Lower lobe of right lung (tissue), 2 donors: ENCODE results near the gene RETREG3. TPM values are rescaled to one million over a fixed set of nuclear protein-coding genes. Genes with fewer than 3 reads are reported as not detected.

ENCODE experiments used
- ATAC-seq, 2 donors: fragments of 200-7000 bp; cut with Tn5 transposase; one replicate each; pipeline ENCODE4 v1.9.1; 2020 to 2022; ENCODE audit warnings: mild to moderate bottlenecking in 2 of 2, moderate library complexity in 2 of 2
- DNase-seq: peaks from one replicate; pipeline ENCODE4 v3.0.0-alpha.2; 2020
- H3K27ac ChIP-seq: fragments of 200-600 bp; one replicate; pipeline ENCODE4 v1.8.0; 2022
- H3K27me3 ChIP-seq: fragments of 200-600 bp; one replicate; pipeline ENCODE4 v1.8.0; 2022; ENCODE audit warnings: low read depth
- H3K36me3 ChIP-seq: fragments of 200-600 bp; one replicate; pipeline ENCODE4 v1.8.0; 2022; ENCODE audit warnings: mild to moderate bottlenecking
- H3K4me1 ChIP-seq: fragments of 200-600 bp; one replicate; pipeline ENCODE4 v1.8.0; 2022
- H3K4me3 ChIP-seq: fragments of 200-600 bp; one replicate; pipeline ENCODE4 v1.8.0; 2022; ENCODE audit warnings: mild to moderate bottlenecking
- H3K9me3 ChIP-seq: fragments of 200-600 bp; one replicate; pipeline ENCODE4 v1.8.0; 2022
- intact Hi-C: fragments of 100-400 bp; cut with DNase I; formaldehyde crosslinking; loops from one replicate; pipeline ENCODE4 v1.11.0; 2022
- total RNA-seq: library from RNA; stranded (reverse); fragmentation: NEBNext Ultra II Directional; extraction: Animal tissue kit (Norgen Biotek cat#: 25700); gene quantifications from one replicate; pipeline ENCODE4 v1.2.1, GENCODE V29; 2021
- TF ChIP-seq, protein P1 (sequence below): fragments of 200-600 bp; IDR thresholded peaks from one replicate; pipeline ENCODE4 v1.8.0; 2022; ENCODE audit warnings: antibody characterized with exemption, mild to moderate bottlenecking
- donor health status: DM: no; HTN: yes; CAD: no; lungs with severe emphysema.

Gene RETREG3
- total RNA-seq, 1 donor from 2014 or later, result 70.7 TPM

DNA sequence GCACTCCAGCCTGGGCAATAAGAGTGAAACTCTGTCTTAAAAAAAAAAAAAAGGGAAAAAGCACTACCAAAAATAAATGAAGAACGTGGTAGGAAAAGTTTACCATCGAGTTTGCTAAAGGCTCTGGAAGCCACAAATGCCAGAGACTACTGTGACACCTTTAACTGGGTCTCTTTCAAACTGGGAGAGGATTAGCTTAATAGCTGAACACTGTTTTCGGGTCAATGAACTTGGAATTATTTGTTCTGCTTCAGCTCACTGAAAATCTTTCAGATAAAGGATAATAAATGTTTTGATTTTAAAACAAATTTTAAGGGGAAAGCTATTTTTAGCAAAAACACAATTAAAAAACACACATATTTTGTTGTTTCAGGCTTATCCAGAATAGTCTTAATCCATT, 1.4 kb downstream of the RETREG3 start:
- H3K27me3 ChIP-seq, result no peaks in the 10 kb centered on the region
- H3K9me3 ChIP-seq, result no peaks in the 10 kb centered on the region
- H3K4me1 ChIP-seq, result peaks cover 53% of the 10 kb centered on the region
- H3K27ac ChIP-seq, result no peak overlapping the region
- ATAC-seq, result no peak
- intact Hi-C loops, result no loop called here
- H3K4me3 ChIP-seq, result peak overlapping the region; percentile 99
- DNase-seq, result no peak
- TF ChIP-seq, protein P1, sequence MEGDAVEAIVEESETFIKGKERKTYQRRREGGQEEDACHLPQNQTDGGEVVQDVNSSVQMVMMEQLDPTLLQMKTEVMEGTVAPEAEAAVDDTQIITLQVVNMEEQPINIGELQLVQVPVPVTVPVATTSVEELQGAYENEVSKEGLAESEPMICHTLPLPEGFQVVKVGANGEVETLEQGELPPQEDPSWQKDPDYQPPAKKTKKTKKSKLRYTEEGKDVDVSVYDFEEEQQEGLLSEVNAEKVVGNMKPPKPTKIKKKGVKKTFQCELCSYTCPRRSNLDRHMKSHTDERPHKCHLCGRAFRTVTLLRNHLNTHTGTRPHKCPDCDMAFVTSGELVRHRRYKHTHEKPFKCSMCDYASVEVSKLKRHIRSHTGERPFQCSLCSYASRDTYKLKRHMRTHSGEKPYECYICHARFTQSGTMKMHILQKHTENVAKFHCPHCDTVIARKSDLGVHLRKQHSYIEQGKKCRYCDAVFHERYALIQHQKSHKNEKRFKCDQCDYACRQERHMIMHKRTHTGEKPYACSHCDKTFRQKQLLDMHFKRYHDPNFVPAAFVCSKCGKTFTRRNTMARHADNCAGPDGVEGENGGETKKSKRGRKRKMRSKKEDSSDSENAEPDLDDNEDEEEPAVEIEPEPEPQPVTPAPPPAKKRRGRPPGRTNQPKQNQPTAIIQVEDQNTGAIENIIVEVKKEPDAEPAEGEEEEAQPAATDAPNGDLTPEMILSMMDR, result no peak
- peaks cover 19% of the 10 kb centered on the region for H3K36me3 ChIP-seq

DNA sequence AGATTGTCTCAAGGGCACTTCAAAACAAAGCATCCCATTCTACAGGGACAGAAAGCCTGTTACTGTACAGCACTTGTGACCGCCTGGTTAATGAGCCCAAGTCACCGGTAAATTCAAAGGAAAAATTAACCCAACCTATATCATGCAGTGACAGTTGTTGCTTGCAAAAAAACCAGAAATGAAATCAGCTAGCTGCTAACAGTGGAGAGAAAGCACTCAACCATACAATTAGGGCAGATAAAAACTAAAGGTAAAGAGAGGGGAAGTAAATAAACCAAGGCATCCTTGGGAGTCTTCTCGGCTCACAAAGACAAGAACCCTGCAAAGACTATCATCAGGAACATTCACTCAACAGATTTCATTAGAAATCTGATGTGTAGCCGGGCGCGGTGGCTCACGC, 5.9 kb downstream of the RETREG3 start:
- DNase-seq, result no peak
- Histone ChIP-seq H3K27ac (no peak overlapping the region), H3K4me3 (no peak overlapping the region), H3K4me1 (peaks cover 60% of the 10 kb centered on the region), H3K9me3 (no peaks in the 10 kb centered on the region), H3K36me3 (peaks cover 21% of the 10 kb centered on the region), H3K27me3 (no peaks in the 10 kb centered on the region)
- ATAC-seq, result no peak
- TF ChIP-seq, protein P1, result no peak
- intact Hi-C loops, result no loop called here

DNA sequence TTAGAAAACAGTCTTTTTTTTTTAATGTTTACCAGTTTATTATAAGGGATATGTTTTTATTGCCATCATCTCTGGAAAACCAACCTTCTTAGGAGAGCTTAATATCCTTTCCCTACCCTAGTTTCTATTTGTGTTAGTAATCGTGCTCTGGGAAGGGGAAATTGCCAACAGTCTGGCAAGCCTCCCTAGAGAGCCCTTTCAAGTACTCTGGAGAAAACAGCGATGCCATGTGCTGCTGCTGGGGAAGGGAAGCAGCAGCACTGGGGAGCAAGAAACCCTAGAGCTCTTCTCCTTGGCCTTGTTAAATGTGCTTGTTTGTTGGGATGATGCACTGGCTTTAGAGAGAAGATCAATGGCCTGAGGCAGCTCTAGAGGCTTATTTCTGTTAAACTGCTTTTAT, 10.3 kb downstream of the RETREG3 start:
- Histone ChIP-seq H3K9me3 (no peaks in the 10 kb centered on the region), H3K4me3 (no peak overlapping the region), H3K27me3 (no peaks in the 10 kb centered on the region), H3K36me3 (peaks cover 44% of the 10 kb centered on the region), H3K27ac (no peak overlapping the region), H3K4me1 (peaks cover 18% of the 10 kb centered on the region)
- TF ChIP-seq, protein P1, result no peak
- ATAC-seq (peak; percentile 56 to 68), DNase-seq (no peak)
- intact Hi-C loops, result no loop called here

DNA sequence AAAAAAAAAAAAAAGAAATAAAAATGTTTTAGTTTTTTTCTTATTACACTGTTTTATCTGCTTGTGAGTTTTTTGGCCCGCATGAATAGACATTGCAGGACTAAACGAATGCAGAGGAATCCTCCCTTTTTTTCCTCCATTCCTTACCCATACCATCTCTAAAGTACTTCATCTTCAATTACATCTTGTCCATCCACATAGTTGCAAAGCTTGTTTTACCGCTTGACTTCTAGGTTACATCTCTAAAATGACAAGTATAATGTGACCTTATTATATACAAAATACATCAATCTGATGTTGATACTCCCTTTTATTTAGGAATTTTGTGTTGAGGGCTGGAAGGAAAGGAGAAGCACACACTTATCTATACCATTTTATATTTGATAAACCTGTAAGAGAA, 12.8 kb downstream of the RETREG3 start:
- DNase-seq (no peak), ATAC-seq (no peak)
- TF ChIP-seq, protein P1, result no peak
- H3K4me3 ChIP-seq, result no peak overlapping the region
- H3K27me3 ChIP-seq, result no peaks in the 10 kb centered on the region
- H3K4me1 ChIP-seq, result peaks cover 12% of the 10 kb centered on the region
- intact Hi-C loops, result no loop called here
- peaks cover 45% of the 10 kb centered on the region for H3K36me3 ChIP-seq
- no peaks in the 10 kb centered on the region for H3K9me3 ChIP-seq
- H3K27ac ChIP-seq, result no peak overlapping the region

DNA sequence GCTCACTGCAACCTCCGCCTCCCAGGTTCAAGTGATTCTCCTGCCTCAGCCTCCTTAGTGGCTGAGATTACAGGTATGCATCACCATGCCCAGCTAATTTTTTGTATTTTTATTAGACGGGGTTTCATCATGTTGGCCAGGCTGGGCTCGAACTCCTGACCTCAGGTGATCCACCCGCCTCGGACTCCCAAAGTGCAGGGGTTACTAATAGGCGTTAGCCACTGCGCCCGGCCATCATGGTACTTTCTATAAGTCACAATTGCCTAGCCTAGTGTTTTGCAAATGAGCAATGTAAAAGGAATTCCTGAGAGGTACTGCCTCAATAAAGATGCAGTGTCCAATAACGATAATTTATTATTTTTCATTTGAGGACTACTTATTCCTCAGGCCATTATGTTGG, 17.8 kb downstream of the RETREG3 start:
- Histone ChIP-seq H3K4me1 (peaks cover 13% of the 10 kb centered on the region), H3K27me3 (no peaks in the 10 kb centered on the region), H3K36me3 (peaks cover 82% of the 10 kb centered on the region), H3K4me3 (no peak overlapping the region), H3K27ac (no peak overlapping the region), H3K9me3 (no peaks in the 10 kb centered on the region)
- intact Hi-C loops, result no loop called here
- ATAC-seq (no peak), DNase-seq (no peak)
- TF ChIP-seq, protein P1, result no peak

DNA sequence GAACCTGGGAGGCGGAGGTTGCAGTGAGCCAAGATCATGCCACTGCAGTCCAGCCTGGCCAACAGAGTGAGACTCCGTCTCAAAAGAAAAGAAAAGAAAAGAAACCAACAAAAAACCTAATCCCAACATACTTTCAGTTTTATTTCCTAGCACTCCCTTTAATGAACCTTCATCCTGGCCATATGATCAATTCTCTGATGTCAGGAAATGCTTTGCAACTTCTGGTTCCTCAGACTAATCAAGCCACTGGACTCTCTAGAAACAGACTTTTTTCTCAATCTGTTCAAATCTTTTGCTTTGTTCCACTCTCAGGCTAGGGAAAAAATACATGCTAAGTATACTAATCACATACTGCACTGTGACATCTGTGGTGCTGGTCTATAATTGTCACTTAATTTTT, 18.3 kb downstream of the RETREG3 start:
- no peaks in the 10 kb centered on the region for H3K9me3 ChIP-seq
- TF ChIP-seq, protein P1, result no peak
- no peaks in the 10 kb centered on the region for H3K27me3 ChIP-seq
- intact Hi-C loops, result no loop called here
- H3K4me1 ChIP-seq, result peaks cover 18% of the 10 kb centered on the region
- H3K36me3 ChIP-seq, result peaks cover 82% of the 10 kb centered on the region
- ATAC-seq, result no peak
- H3K27ac ChIP-seq, result no peak overlapping the region
- DNase-seq, result no peak
- no peak overlapping the region for H3K4me3 ChIP-seq
